ENCODE measurements around the gene KRT8.

Gene KRT8

DNA sequence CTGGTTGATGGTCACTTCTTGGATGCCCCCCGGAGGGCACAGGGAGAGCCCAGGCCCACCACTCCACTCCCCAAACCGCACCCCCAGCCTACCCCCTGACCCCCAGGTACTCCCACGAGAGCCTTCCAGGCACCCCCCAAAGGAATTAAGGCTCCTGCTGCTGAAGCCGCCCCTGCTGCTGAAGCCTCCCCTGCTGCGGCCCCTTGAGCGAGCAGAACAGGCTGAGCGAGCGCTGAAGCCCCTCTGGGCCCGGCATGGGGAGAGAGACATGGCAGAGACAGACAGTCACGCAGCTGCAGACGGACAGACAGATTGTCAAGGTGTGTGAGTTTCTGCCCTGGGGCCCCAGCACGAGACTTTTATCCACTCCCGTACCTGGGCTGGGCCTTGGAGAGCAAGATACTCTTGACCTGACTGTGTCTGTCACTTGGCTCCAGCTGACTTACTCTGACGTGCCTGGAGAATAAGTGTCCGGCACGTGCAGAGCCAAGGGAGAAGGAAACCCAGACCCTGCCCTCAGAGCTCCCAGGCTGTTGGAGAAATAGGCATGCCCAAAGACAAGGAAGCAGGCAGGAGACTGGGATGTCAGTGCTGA is 56.1 kb downstream of the KRT8 start, which contains the start of gene KRT78:
KRT78 (minus strand) TSS at position 334 of the 595 bp plus-strand sequence; CDS start at position 270, 64 bp downstream.
- no peak for DNase-seq (ENCODE audit: low read depth)
- TF ChIP-seq, protein P1, sequence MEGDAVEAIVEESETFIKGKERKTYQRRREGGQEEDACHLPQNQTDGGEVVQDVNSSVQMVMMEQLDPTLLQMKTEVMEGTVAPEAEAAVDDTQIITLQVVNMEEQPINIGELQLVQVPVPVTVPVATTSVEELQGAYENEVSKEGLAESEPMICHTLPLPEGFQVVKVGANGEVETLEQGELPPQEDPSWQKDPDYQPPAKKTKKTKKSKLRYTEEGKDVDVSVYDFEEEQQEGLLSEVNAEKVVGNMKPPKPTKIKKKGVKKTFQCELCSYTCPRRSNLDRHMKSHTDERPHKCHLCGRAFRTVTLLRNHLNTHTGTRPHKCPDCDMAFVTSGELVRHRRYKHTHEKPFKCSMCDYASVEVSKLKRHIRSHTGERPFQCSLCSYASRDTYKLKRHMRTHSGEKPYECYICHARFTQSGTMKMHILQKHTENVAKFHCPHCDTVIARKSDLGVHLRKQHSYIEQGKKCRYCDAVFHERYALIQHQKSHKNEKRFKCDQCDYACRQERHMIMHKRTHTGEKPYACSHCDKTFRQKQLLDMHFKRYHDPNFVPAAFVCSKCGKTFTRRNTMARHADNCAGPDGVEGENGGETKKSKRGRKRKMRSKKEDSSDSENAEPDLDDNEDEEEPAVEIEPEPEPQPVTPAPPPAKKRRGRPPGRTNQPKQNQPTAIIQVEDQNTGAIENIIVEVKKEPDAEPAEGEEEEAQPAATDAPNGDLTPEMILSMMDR (IDR thresholded peaks at IDR 0.05; ENCODE audit: control insufficient read depth, insufficient read depth, low read depth, low read length, missing control alignments), result no peak
- H3K4me3 ChIP-seq (ENCODE audit: control insufficient read depth, low read depth, low read length), result no peak within 1 kb of the TSS

DNA sequence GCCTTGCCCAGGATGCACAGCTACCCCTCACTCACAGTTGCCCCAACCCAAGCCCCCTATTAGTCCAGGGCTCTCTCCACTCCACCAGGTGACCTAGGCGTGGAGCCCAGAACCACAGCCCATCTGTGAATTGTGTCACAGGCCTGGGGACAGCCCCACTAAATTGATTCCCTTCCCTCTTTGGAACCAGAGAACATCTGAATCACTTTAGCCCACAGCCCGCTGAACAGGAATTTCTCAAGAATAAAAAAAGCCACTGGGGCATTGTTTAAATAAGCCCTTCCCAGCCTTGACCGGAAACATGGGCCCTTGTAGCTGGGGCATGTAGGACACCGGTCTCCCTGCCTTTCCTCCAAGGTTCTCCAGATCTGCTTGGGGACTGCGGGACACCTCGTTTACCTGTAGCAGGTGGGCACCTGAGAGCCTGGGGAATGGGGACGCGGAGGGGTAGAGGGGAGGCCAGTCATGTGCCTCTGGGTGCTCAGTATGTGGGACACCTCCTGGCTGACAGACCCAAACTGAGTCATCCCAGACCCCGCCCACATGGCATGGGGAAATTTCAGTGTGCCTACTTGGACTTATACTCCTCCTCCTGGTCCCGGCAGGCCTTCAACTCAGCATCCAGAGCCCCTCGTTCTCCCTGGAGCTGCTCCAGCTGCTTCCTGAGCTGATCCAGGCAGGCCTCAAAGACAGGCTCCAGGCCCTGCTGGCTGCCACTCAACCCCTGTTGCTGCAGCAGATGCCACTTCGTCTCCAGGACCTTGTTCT is 57.4 kb downstream of the KRT8 start:
- no peak overlapping the region for H3K4me3 ChIP-seq (ENCODE audit: control insufficient read depth, low read depth, low read length)
- TF ChIP-seq, protein P1 (IDR thresholded peaks at IDR 0.05; ENCODE audit: control insufficient read depth, insufficient read depth, low read depth, low read length, missing control alignments), result no peak
- DNase-seq (ENCODE audit: low read depth), result no peak
